GM12878 (cell line): ENCODE measurements around the gene ARGLU1. TPM values are rescaled to one million over a fixed set of nuclear protein-coding genes. Genes with fewer than 3 reads are reported as not detected.

Experiments used
- ATAC-seq: fragments of 200-7000 bp; cut with Tn5 transposase; 3 replicates; pipeline ENCODE4 v1.9.1; 2020; ENCODE audit warnings: mild to moderate bottlenecking, moderate library complexity
- BruUV-seq: library from RNA; stranded (reverse); fragments of 400-500 nt; replicated peaks from 2 replicates; lab custom pipeline; 2021; lab: Mats Ljungman, UMichigan
- CTCF ChIA-PET: fragments of 300-600 bp; sonication (Branson Sonifier 250); formaldehyde crosslinking; extraction: SDS; loops from one replicate; lab custom pipeline; 2021; ENCODE audit warnings: inconsistent platforms; lab: Yijun Ruan, JAX
- POLR2A ChIA-PET: fragments of 350-600 bp; formaldehyde crosslinking; extraction: SDS; loops from one replicate; lab custom pipeline; 2021; ENCODE audit warnings: inconsistent platforms; lab: Charles Lee
- RAD21 ChIA-PET: fragments of 300-600 bp; sonication (Branson Sonifier 250); formaldehyde crosslinking; loops from one replicate; lab custom pipeline; 2023; ENCODE audit warnings: antibody characterized with exemption; ENCODE audit not compliant: unreplicated experiment; lab: Charles Lee
- SMC1A ChIA-PET: fragments of 300-600 bp; sonication (Branson Sonifier 250); formaldehyde crosslinking; loops from one replicate; lab custom pipeline; 2023; ENCODE audit not compliant: unreplicated experiment, uncharacterized antibody; lab: Charles Lee
- DNase-seq: peaks from one replicate; pipeline ENCODE4 v3.0.0-alpha.2; 2011; ENCODE audit warnings: low read depth, low spot score
- FAIRE-seq: peaks from 3 replicates; lab custom pipeline; 2011; peaks lifted over from hg19 to GRCh38; lab: Jason Lieb, UNC
- H2AFZ ChIP-seq: 2 replicates; pipeline ENCODE4 v1.6.0; 2011; ENCODE audit warnings: low read depth, low read length, control low read depth; ENCODE audit not compliant: control insufficient read depth
- H3K27ac ChIP-seq: 2 replicates; pipeline ENCODE4 v1.5.1; 2011; ENCODE audit warnings: control low read depth; ENCODE audit not compliant: control insufficient read depth, insufficient read depth
- H3K27me3 ChIP-seq, 2 experiments: replicated peaks in 1 of 2; 2 replicates each; pipeline versions ENCODE4 v1.6.0 to v1.6.1; 2011; ENCODE audit warnings: low read length in 1 of 2; ENCODE audit not compliant: control insufficient read depth in 2 of 2, insufficient read depth in 2 of 2
- H3K36me3 ChIP-seq, 2 experiments: 2 replicates each; pipeline ENCODE4 v1.5.1; 2011; ENCODE audit warnings: low read length in 1 of 2; ENCODE audit not compliant: control insufficient read depth in 2 of 2, insufficient read depth in 2 of 2
- H3K4me1 ChIP-seq: 2 replicates; pipeline ENCODE4 v1.6.1; 2011; ENCODE audit warnings: mild to moderate bottlenecking, low read length, moderate library complexity, mixed read lengths; ENCODE audit not compliant: control insufficient read depth, insufficient read depth
- H3K4me2 ChIP-seq: 2 replicates; pipeline ENCODE4 v1.6.0; 2011; ENCODE audit warnings: control low read depth; ENCODE audit not compliant: control insufficient read depth, insufficient read depth
- H3K4me3 ChIP-seq: fragments of 200-600 bp; sonication (generic); 2 replicates; pipeline ENCODE4 v1.5.1; 2016
- H3K79me2 ChIP-seq: 2 replicates; pipeline ENCODE4 v1.6.0; 2011; ENCODE audit warnings: low read length; ENCODE audit not compliant: control insufficient read depth, insufficient read depth
- H3K9ac ChIP-seq: 2 replicates; pipeline ENCODE4 v1.8.0; 2011; ENCODE audit warnings: low read length, control low read depth, mixed read lengths; ENCODE audit not compliant: control insufficient read depth, insufficient read depth
- H3K9me3 ChIP-seq: replicated peaks from 3 replicates; pipeline ENCODE4 v1.5.1; 2011; ENCODE audit warnings: mild to moderate bottlenecking, low read length; ENCODE audit not compliant: control insufficient read depth, insufficient read depth
- H4K20me1 ChIP-seq: 2 replicates; pipeline ENCODE4 v1.6.0; 2011; ENCODE audit not compliant: control insufficient read depth, insufficient read depth
- CBX5 ChIP-seq: sonication (generic); IDR thresholded peaks from 2 replicates; pipeline ENCODE4 v1.6.1; 2016; ENCODE audit warnings: low read depth, moderate library complexity, mild to moderate bottlenecking, inconsistent platforms
- CEBPB ChIP-seq, 2 experiments: fragments of 150-350 bp in 1 of 2; IDR thresholded peaks; 2 replicates each; pipeline ENCODE4 v1.6.1; 2012 to 2014; ENCODE audit warnings: low read depth in 2 of 2, low read length in 2 of 2, borderline replicate concordance in 1 of 2, inconsistent platforms in 1 of 2
- CUX1 ChIP-seq: IDR thresholded peaks from 2 replicates; pipeline ENCODE4 v1.6.1; 2012; ENCODE audit warnings: improper control_type of control experiment, low read depth, low read length; ENCODE audit not compliant: insufficient replicate concordance
- HDAC2 ChIP-seq: fragments of 200-600 bp; sonication (generic); IDR thresholded peaks from 2 replicates; pipeline ENCODE4 v1.6.1; 2017
- IKZF1 ChIP-seq: fragments of 450-650 bp; conservative IDR thresholded peaks from 2 replicates; pipeline ENCODE4 v1.6.1; 2017; ENCODE audit warnings: antibody characterized with exemption, mild to moderate bottlenecking
- IKZF2 ChIP-seq, 2 experiments: fragments of 450-650 bp; IDR thresholded peaks; 2 replicates each; pipeline ENCODE4 v1.6.1; 2017; ENCODE audit warnings: mild to moderate bottlenecking in 2 of 2, moderate library complexity in 2 of 2
- MEF2B ChIP-seq: fragments of 450-650 bp; IDR thresholded peaks from 2 replicates; pipeline ENCODE4 v1.6.1; 2018; ENCODE audit warnings: mild to moderate bottlenecking, moderate library complexity; ENCODE audit not compliant: partially characterized antibody, poor library complexity, severe bottlenecking
- NFYA ChIP-seq: IDR thresholded peaks from 2 replicates; pipeline ENCODE4 v1.6.1; 2011; ENCODE audit warnings: low read depth, mild to moderate bottlenecking, low read length, improper control_type of control experiment, borderline replicate concordance
- NR2C2 ChIP-seq: IDR thresholded peaks from 2 replicates; pipeline ENCODE4 v1.6.1; 2011; ENCODE audit warnings: borderline replicate concordance, low read depth; ENCODE audit not compliant: control insufficient read depth, insufficient read length
- NR2F1 ChIP-seq: fragments of 450-650 bp; conservative IDR thresholded peaks from 2 replicates; pipeline ENCODE4 v1.6.1; 2017; ENCODE audit warnings: mild to moderate bottlenecking
- PBX3 ChIP-seq: IDR thresholded peaks from 2 replicates; pipeline ENCODE4 v1.6.1; 2011; ENCODE audit warnings: mild to moderate bottlenecking, low read depth, low read length, moderate library complexity; ENCODE audit not compliant: insufficient replicate concordance
- POLR2AphosphoS5 ChIP-seq: IDR thresholded peaks from 2 replicates; pipeline ENCODE4 v1.6.1; 2011; ENCODE audit warnings: mild to moderate bottlenecking, low read length, inconsistent platforms
- RUNX3 ChIP-seq: IDR thresholded peaks from 2 replicates; pipeline ENCODE4 v1.6.1; 2012; ENCODE audit warnings: low read length, inconsistent platforms
- SMC3 ChIP-seq: IDR thresholded peaks from 2 replicates; pipeline ENCODE4 v1.6.1; 2011; ENCODE audit warnings: low read length, improper control_type of control experiment, borderline replicate concordance
- SPI1 ChIP-seq: IDR thresholded peaks from 2 replicates; pipeline ENCODE4 v1.6.1; 2011; ENCODE audit warnings: low read depth, mild to moderate bottlenecking, low read length, moderate library complexity, borderline replicate concordance; ENCODE audit not compliant: insufficient read depth
- SRF ChIP-seq, 2 experiments: IDR thresholded peaks; 2 replicates each; pipeline ENCODE4 v1.6.1; 2011; ENCODE audit warnings: low read depth in 2 of 2, low read length in 2 of 2, mild to moderate bottlenecking in 1 of 2, moderate library complexity in 1 of 2
- YBX1 ChIP-seq: fragments of 450-650 bp; IDR thresholded peaks from 2 replicates; pipeline ENCODE4 v1.6.1; 2016; ENCODE audit warnings: antibody characterized with exemption
- WGBS: methylation state at CpG from one replicate; pipeline ENCODE4 v1.1.6; 2016; ENCODE audit warnings: low lambda C conversion rate; ENCODE audit not compliant: insufficient replicate concordance, insufficient coverage; ENCODE audit errors: missing lambda C conversion rate; 5-methylcytosine and 5-hydroxymethylcytosine counted together
- in situ Hi-C: fragments of 300-500 bp; cut with MboI; formaldehyde crosslinking; loops from 9 replicates; pipeline ENCODE4 v1.14.3; 2018; ENCODE audit warnings: mixed read lengths
- intact Hi-C: fragments of 100-400 bp; cut with micrococcal nuclease; formaldehyde crosslinking; loops from one replicate; pipeline ENCODE4 v1.14.2; 2022; ENCODE audit not compliant: unreplicated experiment
- polyA plus RNA-seq, 11 experiments: library from polyadenylated mRNA; depleted of rRNA in 4 of 11; unstranded in 6 of 11; stranded (reverse) in 5 of 11; fragments of >200 nt; fragmentation: Nextera tagmentation in 4 of 11; fragmentation: Illumina TruSeq in 1 of 11; extraction: Ambion mirVana in 4 of 11; extraction: Trizol in 1 of 11; gene quantifications; 1 replicate in 1 of 11; 2 replicates in 10 of 11; pipeline versions ENCODE4 v1.2.1 to v1.2.3, GENCODE V29; 2011 to 2016; ENCODE audit warnings: inconsistent platforms in 2 of 11, missing spikeins in 2 of 11, low read depth in 1 of 11
- total RNA-seq, 4 experiments: library from RNA; depleted of rRNA in 3 of 4; stranded (reverse); fragments of >200 nt in 3 of 4; fragmentation: Illumina TruSeq in 1 of 4; extraction: Trizol in 1 of 4; gene quantifications; 2 replicates each; pipeline versions ENCODE4 v1.2.1 to v1.2.3, GENCODE V29; 2013 to 2021
- TF ChIP-seq, protein P1 (sequence below): IDR thresholded peaks from 2 replicates; pipeline ENCODE4 v1.6.1; 2012; ENCODE audit warnings: low read depth, low read length, improper control_type of control experiment

The ARGLU1 gene
- total and polyA plus RNA-seq, 10 of the 15 experiments (the other 5 are each of a cell fraction or from before 2014, with no cell fraction given): 47.1 to 197 (median 98.3) TPM

DNA sequence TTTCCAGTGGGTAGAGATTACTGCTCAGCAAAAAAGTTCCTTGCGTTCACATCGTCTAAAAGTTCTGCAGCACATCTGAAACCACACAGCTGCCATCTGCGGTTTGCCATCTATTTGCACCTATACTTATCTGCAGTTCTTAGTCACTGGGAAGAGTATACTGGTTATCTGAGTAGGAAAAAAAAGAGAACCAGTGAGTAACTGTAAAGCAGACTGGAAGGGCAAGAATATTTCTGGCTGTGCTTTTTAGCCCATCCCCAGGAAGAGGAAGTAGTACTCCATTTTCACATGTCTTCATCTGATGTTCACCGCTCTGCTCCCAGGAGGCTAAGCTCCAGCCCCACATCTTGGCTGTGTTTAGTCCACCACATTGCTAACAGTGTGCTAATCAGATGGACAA is 68.0 kb downstream of the ARGLU1 start:
- SMC1A ChIA-PET: interaction anchor here (0.6 to 0.7 kb wide), 2 partner anchors 37 to 113 kb away, joined by 3 read pairs; no protein-coding TSS in a partner anchor
- Histone ChIP-seq H3K4me3 (no peak overlapping the region), H3K79me2 (no peaks in the 10 kb centered on the region), H3K4me2 (peak overlapping the region; percentile 6), H3K27ac (no peak overlapping the region), H4K20me1 (no peaks in the 10 kb centered on the region), H3K36me3 (no peaks in the 10 kb centered on the region), H3K9ac (no peak overlapping the region), H3K27me3 (no peaks in the 10 kb centered on the region), H3K9me3 (no peaks in the 10 kb centered on the region), H3K4me1 (no peaks in the 10 kb centered on the region), H2AFZ (no peak overlapping the region; the same call in 1 of the 2 replicates)
- TF ChIP-seq SRF (IDR thresholded peaks at IDR 0.05; ENCODE audit: low read depth in 2 of 2, low read length in 2 of 2): no peak
- peak; percentile 69 for TF ChIP-seq RUNX3
- peak; percentile 34 for TF ChIP-seq MEF2B
- TF ChIP-seq CUX1: no peak
- peak; percentile 61 for TF ChIP-seq IKZF1
- TF ChIP-seq IKZF2 (IDR thresholded peaks at IDR 0.05): peak; percentile 30 to 37; a peak in 2 of 4 replicates
- TF ChIP-seq SPI1: 0 out of 2 replicates have a peak, but pooled peaks have one; percentile 7
- no peak for TF ChIP-seq CBX5
- TF ChIP-seq NR2F1: no peak
- TF ChIP-seq POLR2AphosphoS5: no peak
- no peak for TF ChIP-seq HDAC2
- TF ChIP-seq CEBPB (IDR thresholded peaks at IDR 0.05; ENCODE audit: borderline replicate concordance in 1 of 2, low read depth in 2 of 2, low read length in 2 of 2): no peak
- no peak for TF ChIP-seq SMC3
- no peak for TF ChIP-seq NR2C2
- TF ChIP-seq YBX1: no peak
- no peak for TF ChIP-seq PBX3
- no peak for TF ChIP-seq NFYA
- TF ChIP-seq, protein P1, sequence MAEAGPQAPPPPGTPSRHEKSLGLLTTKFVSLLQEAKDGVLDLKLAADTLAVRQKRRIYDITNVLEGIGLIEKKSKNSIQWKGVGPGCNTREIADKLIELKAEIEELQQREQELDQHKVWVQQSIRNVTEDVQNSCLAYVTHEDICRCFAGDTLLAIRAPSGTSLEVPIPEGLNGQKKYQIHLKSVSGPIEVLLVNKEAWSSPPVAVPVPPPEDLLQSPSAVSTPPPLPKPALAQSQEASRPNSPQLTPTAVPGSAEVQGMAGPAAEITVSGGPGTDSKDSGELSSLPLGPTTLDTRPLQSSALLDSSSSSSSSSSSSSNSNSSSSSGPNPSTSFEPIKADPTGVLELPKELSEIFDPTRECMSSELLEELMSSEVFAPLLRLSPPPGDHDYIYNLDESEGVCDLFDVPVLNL: no peak
- in situ Hi-C loops (no loop called here), intact Hi-C loops (no loop called here)
- RAD21 ChIA-PET: interaction anchor here (1.0 kb wide), 1 partner anchor 947 kb away, joined by 3 read pairs; no protein-coding TSS in a partner anchor
- BruUV-seq: no TSS peak
- 0% methylated on average over 4 of the region's 4 CpGs for WGBS
- CTCF ChIA-PET: no interaction called here
- ATAC-seq: peak; percentile 80
- FAIRE-seq: no peak
- POLR2A ChIA-PET: no interaction called here
- DNase-seq: peak; percentile 15
